Measurements from ENCODE around the gene RTF1. TPM values are rescaled to one million over a fixed set of nuclear protein-coding genes. Genes with fewer than 3 reads are reported as not detected.

Gene RTF1
- polyA plus RNA-seq, 1 of the 3 experiments (the other 2 are of a cell fraction) = 27.8 TPM

DNA sequence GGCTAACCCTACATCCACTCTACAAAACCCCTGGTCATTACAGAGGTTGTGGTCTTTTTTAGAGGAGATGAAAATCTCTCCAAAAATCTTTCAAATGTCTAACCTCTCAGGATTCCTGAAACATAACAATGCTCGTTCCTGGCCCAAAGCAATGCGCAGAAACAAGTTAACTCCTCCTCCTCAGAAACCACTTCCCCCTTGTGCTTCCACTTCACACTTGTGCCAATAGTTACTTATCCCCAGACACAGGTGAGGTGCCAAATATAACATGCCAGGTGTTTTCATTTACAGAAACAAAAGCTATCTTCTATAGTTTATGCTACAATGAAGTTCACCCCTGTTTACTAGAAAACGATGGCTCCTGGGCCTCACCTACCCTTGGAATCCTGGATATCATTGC lies 20.8 kb upstream of the RTF1 start (continued):
- TF ChIP-seq, protein P1, sequence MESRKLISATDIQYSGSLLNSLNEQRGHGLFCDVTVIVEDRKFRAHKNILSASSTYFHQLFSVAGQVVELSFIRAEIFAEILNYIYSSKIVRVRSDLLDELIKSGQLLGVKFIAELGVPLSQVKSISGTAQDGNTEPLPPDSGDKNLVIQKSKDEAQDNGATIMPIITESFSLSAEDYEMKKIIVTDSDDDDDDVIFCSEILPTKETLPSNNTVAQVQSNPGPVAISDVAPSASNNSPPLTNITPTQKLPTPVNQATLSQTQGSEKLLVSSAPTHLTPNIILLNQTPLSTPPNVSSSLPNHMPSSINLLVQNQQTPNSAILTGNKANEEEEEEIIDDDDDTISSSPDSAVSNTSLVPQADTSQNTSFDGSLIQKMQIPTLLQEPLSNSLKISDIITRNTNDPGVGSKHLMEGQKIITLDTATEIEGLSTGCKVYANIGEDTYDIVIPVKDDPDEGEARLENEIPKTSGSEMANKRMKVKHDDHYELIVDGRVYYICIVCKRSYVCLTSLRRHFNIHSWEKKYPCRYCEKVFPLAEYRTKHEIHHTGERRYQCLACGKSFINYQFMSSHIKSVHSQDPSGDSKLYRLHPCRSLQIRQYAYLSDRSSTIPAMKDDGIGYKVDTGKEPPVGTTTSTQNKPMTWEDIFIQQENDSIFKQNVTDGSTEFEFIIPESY (IDR thresholded peaks at IDR 0.05; ENCODE audit: borderline replicate concordance, low read depth) = no peak
- TF ChIP-seq, protein P2, sequence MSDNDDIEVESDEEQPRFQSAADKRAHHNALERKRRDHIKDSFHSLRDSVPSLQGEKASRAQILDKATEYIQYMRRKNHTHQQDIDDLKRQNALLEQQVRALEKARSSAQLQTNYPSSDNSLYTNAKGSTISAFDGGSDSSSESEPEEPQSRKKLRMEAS (IDR thresholded peaks at IDR 0.05; ENCODE audit: low read depth) = no peak
- no peak for TF ChIP-seq TAF1 (IDR thresholded peaks at IDR 0.05; ENCODE audit: borderline replicate concordance, low read depth, low read length)

DNA sequence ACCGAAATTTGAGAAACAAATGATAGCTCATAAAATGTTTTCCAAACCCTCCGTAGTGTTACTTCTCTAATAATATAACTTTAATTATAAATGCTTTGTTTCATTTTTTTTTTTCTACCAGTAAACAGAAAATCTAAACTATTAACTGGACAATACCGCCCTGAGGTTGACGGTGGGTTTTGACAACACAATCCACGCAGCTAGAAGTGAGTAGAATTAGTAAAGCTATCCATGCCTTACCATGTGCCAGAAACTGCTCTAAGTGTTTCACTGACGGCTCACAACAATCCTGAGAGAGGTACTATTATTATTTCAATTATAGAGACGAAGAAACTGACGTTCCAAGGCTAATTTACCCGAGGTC lies 15.0 kb upstream of the RTF1 start:
- peaks cover 13% of the 10 kb centered on the region for H3K79me2 ChIP-seq (ENCODE audit: insufficient read depth)
- no peaks in the 10 kb centered on the region for H3K27me3 ChIP-seq (ENCODE audit: insufficient read depth)
- H3K4me1 ChIP-seq (ENCODE audit: control insufficient read depth in 1 of 2, insufficient read depth in 2 of 2, low read depth in 1 of 2, low read length in 1 of 2) = no peaks in the 10 kb centered on the region; a peak in 1 of 4 replicates
- no peaks in the 10 kb centered on the region for H4K20me1 ChIP-seq (ENCODE audit: insufficient read depth)
- no peaks in the 10 kb centered on the region for H3K9me3 ChIP-seq
- H3K27ac ChIP-seq (ENCODE audit: low read depth in 2 of 2, low read length in 1 of 2) = peak overlapping the region; percentile 74 to 77
- H3K9ac ChIP-seq = peak overlapping the region; percentile 86
- H3K36me3 ChIP-seq (replicated peaks in 1 of 2; ENCODE audit: control insufficient read depth in 1 of 2, insufficient read depth in 2 of 2, low read length in 1 of 2) = no peaks in the 10 kb centered on the region
- H3K4me2 ChIP-seq = peak overlapping the region; percentile 84
- H3K4me3 ChIP-seq (ENCODE audit: low read depth in 2 of 2, low read length in 1 of 2) = peak overlapping the region; percentile 64 to 93
- POLR2A ChIA-PET = interaction anchor here (0.9 kb wide), 1 partner anchor 9 kb away, joined by 3 read pairs; no protein-coding TSS in a partner anchor
- peak overlapping the region; percentile 99 for H2AFZ ChIP-seq (ENCODE audit: low read depth)
- TF ChIP-seq SMC3 (IDR thresholded peaks at IDR 0.05; ENCODE audit: low read depth, low read length) (no peak), NFIC (IDR thresholded peaks at IDR 0.05; ENCODE audit: borderline replicate concordance) (no peak), RCOR1 (IDR thresholded peaks at IDR 0.05; ENCODE audit: low read length) (no peak), TAF1 (IDR thresholded peaks at IDR 0.05; ENCODE audit: borderline replicate concordance, low read depth, low read length) (no peak), RAD21 (IDR thresholded peaks at IDR 0.05; ENCODE audit: low read length) (no peak), YY1 (IDR thresholded peaks at IDR 0.05; ENCODE audit: low read depth) (no peak), GABPA (IDR thresholded peaks at IDR 0.05; ENCODE audit: low read depth) (no peak), MXI1 (IDR thresholded peaks at IDR 0.05; ENCODE audit: low read depth, low read length) (no peak), FOXM1 (IDR thresholded peaks at IDR 0.05; ENCODE audit: low read depth) (no peak), NRF1 (IDR thresholded peaks at IDR 0.05; ENCODE audit: low read depth, low read length) (no peak), EZH2phosphoT487 (IDR thresholded peaks at IDR 0.05; ENCODE audit: borderline replicate concordance, low read depth) (no peak), JUND (IDR thresholded peaks at IDR 0.05) (no peak), CHD2 (IDR thresholded peaks at IDR 0.05; ENCODE audit: low read length, partially characterized antibody) (no peak)
- TF ChIP-seq, protein P3, sequence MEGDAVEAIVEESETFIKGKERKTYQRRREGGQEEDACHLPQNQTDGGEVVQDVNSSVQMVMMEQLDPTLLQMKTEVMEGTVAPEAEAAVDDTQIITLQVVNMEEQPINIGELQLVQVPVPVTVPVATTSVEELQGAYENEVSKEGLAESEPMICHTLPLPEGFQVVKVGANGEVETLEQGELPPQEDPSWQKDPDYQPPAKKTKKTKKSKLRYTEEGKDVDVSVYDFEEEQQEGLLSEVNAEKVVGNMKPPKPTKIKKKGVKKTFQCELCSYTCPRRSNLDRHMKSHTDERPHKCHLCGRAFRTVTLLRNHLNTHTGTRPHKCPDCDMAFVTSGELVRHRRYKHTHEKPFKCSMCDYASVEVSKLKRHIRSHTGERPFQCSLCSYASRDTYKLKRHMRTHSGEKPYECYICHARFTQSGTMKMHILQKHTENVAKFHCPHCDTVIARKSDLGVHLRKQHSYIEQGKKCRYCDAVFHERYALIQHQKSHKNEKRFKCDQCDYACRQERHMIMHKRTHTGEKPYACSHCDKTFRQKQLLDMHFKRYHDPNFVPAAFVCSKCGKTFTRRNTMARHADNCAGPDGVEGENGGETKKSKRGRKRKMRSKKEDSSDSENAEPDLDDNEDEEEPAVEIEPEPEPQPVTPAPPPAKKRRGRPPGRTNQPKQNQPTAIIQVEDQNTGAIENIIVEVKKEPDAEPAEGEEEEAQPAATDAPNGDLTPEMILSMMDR (IDR thresholded peaks at IDR 0.05) = no peak
- TF ChIP-seq, protein P1 (IDR thresholded peaks at IDR 0.05; ENCODE audit: borderline replicate concordance, low read depth) = no peak
- CTCF ChIA-PET = interaction anchor here (1.1 to 1.3 kb wide), 3 partner anchors 13 to 69 kb away, joined by 3 to 4 read pairs (median 3); partner anchors contain the start of genes NUSAP1 and OIP5
- under 1% methylated on average over 9 of the region's 9 CpGs for WGBS (ENCODE audit: low lambda C conversion rate)
- H3F3A ChIP-seq (replicated peaks; ENCODE audit: insufficient read depth) = peaks cover 12% of the 10 kb centered on the region
- no peak for DNase-seq
- H3K9me2 ChIP-seq = no peaks in the 10 kb centered on the region
